HEK293 (cell line): ENCODE measurements around the gene DOK6.
A peak's percentile ranks its signal among the peaks of the same experiment; 100 is the strongest.

ENCODE experiments used
- CTCF ChIA-PET: fragments of 350-600 bp; formaldehyde crosslinking; extraction: SDS; loops from one replicate; lab custom pipeline; 2021; ENCODE audit warnings: antibody characterized with exemption; lab: Yijun Ruan, JAX
- POLR2A ChIA-PET: fragments of 300-600 bp; formaldehyde crosslinking; extraction: SDS; loops from one replicate; lab custom pipeline; 2020; ENCODE audit warnings: antibody characterized with exemption, inconsistent platforms; lab: Yijun Ruan, JAX
- H3K27ac ChIP-seq: fragments of 200-500 bp; sonication (Bioruptor generic); 2 replicates; pipeline ENCODE4 v1.5.1; 2014; ENCODE audit warnings: low read depth, low read length, control low read depth, inconsistent platforms; ENCODE audit errors: extremely low read depth
- H3K36me3 ChIP-seq, 2 experiments: fragments of 200-500 bp in 1 of 2; sonication (Bioruptor generic) in 1 of 2; 1 replicate in 1 of 2; 2 replicates in 1 of 2; pipeline ENCODE4 v1.5.1; 2014 to 2017; ENCODE audit warnings: inconsistent platforms in 2 of 2, low read length in 2 of 2; ENCODE audit not compliant: control insufficient read depth in 2 of 2, insufficient read depth in 1 of 2
- H3K4me1 ChIP-seq: fragments of 200-500 bp; sonication (Bioruptor generic); 2 replicates; pipeline ENCODE4 v1.5.1; 2014; ENCODE audit warnings: mild to moderate bottlenecking, low read length, inconsistent platforms; ENCODE audit not compliant: control insufficient read depth, insufficient read depth
- H3K4me3 ChIP-seq: 2 replicates; pipeline ENCODE4 v1.5.1; 2011; ENCODE audit warnings: low read depth, mild to moderate bottlenecking, control low read depth, low read length, moderate library complexity
- H3K9me3 ChIP-seq: fragments of 200-500 bp; sonication (Bioruptor generic); 2 replicates; pipeline ENCODE4 v1.5.1; 2014; ENCODE audit warnings: low read depth, low read length, inconsistent platforms; ENCODE audit not compliant: control insufficient read depth, insufficient read depth
- HOXA7 ChIP-seq: sonication (generic); formaldehyde crosslinking; IDR thresholded peaks from 2 replicates; pipeline ENCODE4 v1.8.1; 2022; ENCODE audit warnings: missing genetic modification reagents, borderline replicate concordance
- PRDM6 ChIP-seq: fragments of 450-650 bp; formaldehyde crosslinking; IDR thresholded peaks from 2 replicates; pipeline ENCODE4 v1.5.1; 2017; ENCODE audit warnings: missing biosample characterization, missing genetic modification characterization
- SETDB1 ChIP-seq: IDR thresholded peaks from one replicate; pipeline ENCODE4 v1.6.1; 2017; ENCODE audit warnings: mild to moderate bottlenecking, low read length, moderate library complexity, mixed read lengths; ENCODE audit not compliant: insufficient read length
- ZBTB21 ChIP-seq: fragments of 450-650 bp; formaldehyde crosslinking; IDR thresholded peaks from 2 replicates; pipeline ENCODE4 v1.5.1; 2017; ENCODE audit warnings: missing biosample characterization, missing genetic modification characterization
- ZBTB49 ChIP-seq: fragments of 450-650 bp; formaldehyde crosslinking; IDR thresholded peaks from 2 replicates; pipeline ENCODE4 v1.5.1; 2016; ENCODE audit warnings: missing biosample characterization, missing genetic modification characterization, low read depth
- ZNF10 ChIP-seq: fragments of 450-650 bp; formaldehyde crosslinking; IDR thresholded peaks from 2 replicates; pipeline ENCODE4 v1.5.1; 2017; ENCODE audit warnings: missing biosample characterization, missing genetic modification characterization
- ZNF155 ChIP-seq: fragments of 450-650 bp; formaldehyde crosslinking; IDR thresholded peaks from 2 replicates; pipeline ENCODE4 v1.5.1; 2016; ENCODE audit warnings: missing biosample characterization, missing genetic modification characterization
- ZNF157 ChIP-seq: fragments of 450-650 bp; formaldehyde crosslinking; IDR thresholded peaks from 2 replicates; pipeline ENCODE4 v1.5.1; 2016; ENCODE audit warnings: missing biosample characterization, missing genetic modification characterization
- ZNF580 ChIP-seq: fragments of 450-650 bp; formaldehyde crosslinking; IDR thresholded peaks from 2 replicates; pipeline ENCODE4 v1.5.1; 2016; ENCODE audit warnings: missing biosample characterization, missing genetic modification characterization
- ZNF626 ChIP-seq: fragments of 450-650 bp; sonication (Bioruptor Pico); formaldehyde crosslinking; IDR thresholded peaks from 2 replicates; pipeline ENCODE4 v1.5.1; 2018; ENCODE audit warnings: missing biosample characterization, missing genetic modification characterization, inconsistent platforms
- ZSCAN23 ChIP-seq: fragments of 450-650 bp; formaldehyde crosslinking; IDR thresholded peaks from 2 replicates; pipeline ENCODE4 v1.5.1; 2016; ENCODE audit warnings: missing biosample characterization, missing genetic modification characterization
- TF ChIP-seq, protein P1 (sequence below): fragments of 450-650 bp; formaldehyde crosslinking; IDR thresholded peaks from 2 replicates; pipeline ENCODE4 v1.5.1; 2016; ENCODE audit warnings: missing biosample characterization, missing genetic modification characterization

The DOK6 gene

GRCh38 chr18:69717586-69717985, 316.9 kb downstream of the DOK6 start (continued):
- TF ChIP-seq ZBTB49 (tag by site-specific recombination) = no peak
- no peak for TF ChIP-seq PRDM6 (tag by site-specific recombination)
- TF ChIP-seq, protein P1, sequence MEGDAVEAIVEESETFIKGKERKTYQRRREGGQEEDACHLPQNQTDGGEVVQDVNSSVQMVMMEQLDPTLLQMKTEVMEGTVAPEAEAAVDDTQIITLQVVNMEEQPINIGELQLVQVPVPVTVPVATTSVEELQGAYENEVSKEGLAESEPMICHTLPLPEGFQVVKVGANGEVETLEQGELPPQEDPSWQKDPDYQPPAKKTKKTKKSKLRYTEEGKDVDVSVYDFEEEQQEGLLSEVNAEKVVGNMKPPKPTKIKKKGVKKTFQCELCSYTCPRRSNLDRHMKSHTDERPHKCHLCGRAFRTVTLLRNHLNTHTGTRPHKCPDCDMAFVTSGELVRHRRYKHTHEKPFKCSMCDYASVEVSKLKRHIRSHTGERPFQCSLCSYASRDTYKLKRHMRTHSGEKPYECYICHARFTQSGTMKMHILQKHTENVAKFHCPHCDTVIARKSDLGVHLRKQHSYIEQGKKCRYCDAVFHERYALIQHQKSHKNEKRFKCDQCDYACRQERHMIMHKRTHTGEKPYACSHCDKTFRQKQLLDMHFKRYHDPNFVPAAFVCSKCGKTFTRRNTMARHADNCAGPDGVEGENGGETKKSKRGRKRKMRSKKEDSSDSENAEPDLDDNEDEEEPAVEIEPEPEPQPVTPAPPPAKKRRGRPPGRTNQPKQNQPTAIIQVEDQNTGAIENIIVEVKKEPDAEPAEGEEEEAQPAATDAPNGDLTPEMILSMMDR (tag by site-specific recombination) = no peak
- no peak for TF ChIP-seq ZNF580
- no peak for TF ChIP-seq ZNF157 (tag by site-specific recombination)

DNA sequence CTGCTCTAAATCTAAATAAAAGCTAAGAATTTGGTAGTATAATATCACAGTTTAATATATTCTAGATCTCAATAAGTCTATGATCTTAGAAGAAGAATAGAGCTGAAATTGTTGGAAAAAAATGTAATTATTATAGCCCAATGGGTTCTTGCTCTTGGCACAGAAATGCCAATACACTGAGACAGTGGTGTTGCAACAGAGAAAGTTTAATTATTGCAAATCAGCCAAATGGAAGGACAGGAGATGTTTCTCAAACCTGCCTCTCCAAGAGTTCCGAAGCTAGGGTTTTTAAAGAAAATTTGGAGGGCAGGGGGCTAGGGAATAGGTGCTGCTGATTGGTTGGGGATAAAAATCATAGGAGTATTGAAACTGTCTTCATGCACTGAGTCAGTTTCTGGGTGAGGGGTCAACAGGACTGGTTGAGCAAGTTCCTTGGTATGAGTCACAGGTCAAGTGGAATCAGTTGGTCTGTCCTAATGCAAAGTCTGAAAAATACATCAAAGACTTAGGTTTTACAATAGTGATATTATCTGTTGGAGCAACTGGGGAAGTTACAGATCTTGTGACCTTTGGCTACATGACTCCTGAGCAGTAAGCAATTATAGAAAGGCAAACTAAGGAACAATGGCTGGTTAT, 318.3 kb downstream of the DOK6 start:
- TF ChIP-seq SETDB1 = peak; percentile 87
- TF ChIP-seq ZBTB21 = no peak
- TF ChIP-seq ZNF626 (tag by site-specific recombination) = no peak
- ChIA-PET POLR2A (no interaction called here), CTCF (no interaction called here)
- no peaks in the 10 kb centered on the region for H3K36me3 ChIP-seq
- H3K9me3 ChIP-seq = no peaks in the 10 kb centered on the region
- H3K4me1 ChIP-seq = no peaks in the 10 kb centered on the region
- no peak overlapping the region for H3K27ac ChIP-seq
- no peak overlapping the region for H3K4me3 ChIP-seq

DNA sequence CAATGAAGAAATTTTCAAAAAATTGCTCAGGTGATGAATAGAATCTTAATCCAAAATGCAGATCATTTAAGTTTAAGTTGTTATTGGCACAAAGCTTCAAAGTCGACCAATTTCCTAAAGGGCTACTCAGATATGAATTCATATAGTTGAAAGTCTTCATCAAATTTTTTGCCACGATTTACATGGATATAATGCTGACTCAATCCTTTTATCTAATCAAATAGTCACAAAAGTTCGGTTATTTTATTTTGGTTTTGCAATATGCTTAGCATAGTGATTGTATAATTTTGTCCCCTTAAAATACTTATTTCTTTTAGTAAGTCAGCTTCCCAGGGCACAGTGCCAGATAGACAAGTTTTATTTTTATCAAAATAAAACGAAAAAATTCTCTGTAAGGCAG, 319.7 kb downstream of the DOK6 start:
- Histone ChIP-seq H3K4me3 (no peak overlapping the region), H3K27ac (no peak overlapping the region), H3K9me3 (no peaks in the 10 kb centered on the region), H3K4me1 (no peaks in the 10 kb centered on the region)
- POLR2A ChIA-PET = no interaction called here
- CTCF ChIA-PET = no interaction called here
- no peak for TF ChIP-seq ZSCAN23 (tag by site-specific recombination)
- no peak for TF ChIP-seq ZNF155 (tag by site-specific recombination)
- TF ChIP-seq, all 188 proteins: peak for 0
- H3K36me3 ChIP-seq = no peaks in the 10 kb centered on the region

DNA sequence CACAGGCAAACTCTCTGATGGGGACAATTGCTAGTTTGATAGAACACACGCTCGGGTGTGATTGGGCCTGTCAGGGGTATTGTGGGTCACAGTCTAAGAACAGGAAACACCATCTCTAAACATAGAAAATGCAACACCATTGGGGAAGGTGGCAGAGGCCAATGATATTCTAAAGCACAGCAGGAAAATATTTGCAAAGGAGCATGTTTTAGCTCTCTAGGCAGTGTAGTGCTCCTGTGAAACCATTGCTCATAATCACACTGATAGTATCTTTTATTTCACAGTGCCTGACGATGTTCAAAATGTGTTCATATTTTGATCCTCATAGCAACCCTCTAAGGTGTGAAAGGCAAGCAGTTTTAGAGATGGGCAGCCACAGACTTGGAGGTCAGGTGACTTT, 322.7 kb downstream of the DOK6 start:
- H3K27ac ChIP-seq = no peak overlapping the region
- POLR2A ChIA-PET = no interaction called here
- H3K9me3 ChIP-seq = no peaks in the 10 kb centered on the region
- H3K4me3 ChIP-seq = no peak overlapping the region
- no peak for TF ChIP-seq ZNF10 (tag by site-specific recombination)
- TF ChIP-seq HOXA7 = no peak
- TF ChIP-seq, all 188 proteins: peak for 0
- Histone ChIP-seq H3K36me3 (no peaks in the 10 kb centered on the region), H3K4me1 (no peaks in the 10 kb centered on the region)
- CTCF ChIA-PET = interaction anchor here (0.6 kb wide), 1 partner anchor 351 kb away, joined by 3 read pairs; no protein-coding TSS in a partner anchor
